Dedifferentiated amniotic fluid mesenchymal stem cell (primary cell): ENCODE results near the gene GPR17.

Experiments used
- DNase-seq: peaks from one replicate; pipeline ENCODE4 v3.0.0-alpha.2; 2016; ENCODE audit errors: extremely low spot score

GPR17 gene

DNA sequence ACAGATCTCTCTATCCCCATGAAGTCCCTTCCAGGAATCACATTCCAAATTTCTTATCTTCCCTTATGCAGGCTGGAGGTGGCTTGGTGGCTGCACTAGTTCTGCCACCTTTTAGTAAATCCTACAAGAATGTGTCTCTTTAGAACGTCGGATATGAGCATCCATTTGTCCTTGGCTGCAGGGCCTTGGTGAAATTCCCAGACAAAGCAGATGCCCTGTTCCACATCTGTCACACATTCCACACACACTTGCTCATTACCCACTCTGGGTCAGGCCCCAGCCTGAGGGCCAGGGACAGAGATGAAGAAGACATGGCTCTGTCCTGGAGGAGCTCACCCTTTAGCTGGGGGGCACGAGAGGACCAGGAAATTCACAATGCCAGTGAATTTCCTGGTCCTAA, 31.2 kb upstream of the GPR17 start:
- peak; percentile 41 for DNase-seq

DNA sequence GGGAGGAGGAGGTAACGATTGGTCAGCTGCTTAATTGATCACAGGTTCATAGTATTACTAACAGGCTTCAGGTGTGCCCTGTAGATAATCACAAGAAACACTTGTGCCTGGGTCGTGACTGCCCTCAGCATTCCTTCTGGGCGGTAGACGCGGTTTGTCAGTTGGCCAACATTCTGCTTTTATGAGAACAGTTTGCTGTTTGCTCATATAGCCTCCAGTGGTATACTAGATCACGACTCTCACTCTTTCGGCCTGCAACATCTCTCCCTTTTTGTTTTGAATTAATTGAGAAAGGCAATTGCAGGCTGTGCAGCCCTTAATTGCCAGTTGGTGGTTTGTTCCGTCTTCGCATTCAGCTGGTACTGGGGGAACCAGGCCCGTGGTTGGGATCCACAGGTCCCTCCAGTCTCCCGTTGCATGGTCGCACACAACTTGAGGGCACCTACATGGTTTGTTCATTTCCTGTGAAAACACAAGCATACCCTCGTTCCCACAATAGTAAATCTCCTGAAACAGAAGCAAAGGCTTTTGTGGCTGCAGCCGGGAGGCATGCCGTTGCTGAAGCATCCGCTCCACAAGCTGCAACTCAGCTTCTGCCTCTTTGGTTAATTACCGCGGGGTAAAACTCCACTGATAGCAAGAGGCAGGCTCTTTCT, 30.3 kb upstream of the GPR17 start:
- DNase-seq, result peak; percentile 73

DNA sequence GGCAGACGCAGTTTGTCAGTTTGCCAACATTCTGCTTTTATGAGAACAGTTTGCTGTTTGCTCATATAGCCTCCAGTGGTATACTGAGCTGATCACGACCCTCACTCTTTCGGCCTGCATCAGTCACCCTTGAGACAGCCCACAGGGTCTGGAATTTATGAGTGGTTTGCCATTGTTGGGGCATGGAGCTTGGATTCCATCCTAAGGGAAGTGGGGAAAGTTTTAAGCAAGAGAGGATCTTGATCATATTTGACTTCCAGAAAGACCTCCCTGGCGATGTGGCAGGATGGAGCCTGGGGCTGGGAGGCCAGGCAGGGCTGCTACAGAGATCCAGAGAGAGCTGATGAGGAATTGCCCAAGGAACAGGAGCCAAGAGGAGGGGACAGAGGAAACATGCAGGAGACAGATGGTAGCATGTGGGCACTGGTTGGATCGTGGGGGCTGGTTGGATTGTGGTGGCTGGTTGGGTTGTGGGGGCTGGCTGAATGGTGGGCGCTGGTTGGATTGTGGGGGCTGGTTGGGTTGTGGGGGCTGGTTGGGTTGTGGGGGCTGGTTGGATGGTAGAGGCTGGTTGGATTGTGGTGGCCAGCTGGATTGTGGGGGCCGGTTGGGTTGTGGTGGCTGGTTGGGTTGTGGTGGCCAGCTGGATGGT, 27.3 kb upstream of the GPR17 start:
- DNase-seq, result no peak

- no peak for DNase-seq
These were observed 26.8 kb upstream of the GPR17 start for GRCh38 chr2:127619203-127619590.

DNA sequence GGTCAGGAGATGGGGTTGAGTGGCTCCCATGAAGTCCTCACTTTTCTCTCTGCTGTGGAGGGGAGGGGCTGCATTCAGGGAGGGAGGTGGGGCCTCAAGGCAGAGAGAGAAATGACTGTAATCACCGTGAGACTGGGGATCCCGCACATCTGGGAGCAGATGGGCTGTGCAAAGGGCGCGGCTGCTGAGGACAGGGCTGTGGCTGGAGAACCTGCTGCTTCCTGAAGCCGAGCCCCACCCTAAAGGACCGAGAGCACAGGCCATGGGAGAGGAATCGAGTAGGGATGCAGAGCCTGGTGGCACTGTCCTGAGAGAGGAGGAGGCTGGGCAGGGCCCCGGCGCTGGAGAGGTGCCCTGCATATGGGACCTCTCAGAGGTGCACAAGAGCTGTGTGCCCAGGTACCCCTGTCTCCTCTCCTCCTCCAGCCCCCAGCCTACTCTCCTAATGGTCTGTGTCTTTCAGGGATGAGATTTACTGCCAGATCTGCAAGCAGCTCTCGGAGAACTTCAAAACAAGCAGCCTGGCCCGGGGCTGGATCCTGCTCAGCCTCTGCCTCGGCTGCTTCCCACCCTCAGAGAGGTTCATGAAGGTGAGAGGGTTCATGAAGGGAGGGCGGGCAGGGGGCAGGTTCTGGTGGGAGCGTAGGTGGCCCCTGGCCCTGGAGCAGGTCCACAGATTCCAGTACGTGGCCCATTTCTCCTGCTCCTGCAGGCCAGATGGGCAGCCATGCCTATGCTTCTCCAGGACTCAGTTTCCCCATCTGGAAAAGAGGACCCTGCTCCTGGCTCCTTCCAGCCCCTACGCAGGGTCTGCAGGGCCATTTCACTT, 25.9 kb upstream of the GPR17 start:
- no peak for DNase-seq

DNA sequence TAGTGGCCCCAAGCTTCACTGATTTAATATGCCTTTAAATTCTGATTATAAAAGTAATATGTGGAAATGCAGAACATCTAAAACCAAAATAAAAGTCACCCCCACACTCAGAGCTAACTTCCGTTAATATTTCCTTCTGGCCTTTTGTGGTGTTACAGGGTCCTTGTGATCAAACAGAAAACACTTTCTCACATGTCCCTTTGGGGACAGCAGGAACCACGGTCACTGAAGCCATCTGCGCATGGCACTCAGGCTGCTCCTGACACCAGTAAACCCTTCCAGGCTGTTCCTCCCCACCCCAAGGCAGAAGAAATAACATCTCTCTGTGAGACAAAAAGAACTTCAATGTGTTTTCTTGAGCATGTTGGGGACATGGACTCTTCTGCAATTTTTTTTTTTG, 25.1 kb upstream of the GPR17 start:
- DNase-seq, result no peak

GRCh38 chr2:127621981-127622431, 23.9 kb upstream of the GPR17 start:
- DNase-seq, result no peak

- no peak for DNase-seq
These were observed 23.2 kb upstream of the GPR17 start for GRCh38 chr2:127622561-127623387.

GRCh38 chr2:127623388-127624319, 22.3 kb upstream of the GPR17 start:
- no peak for DNase-seq

DNA sequence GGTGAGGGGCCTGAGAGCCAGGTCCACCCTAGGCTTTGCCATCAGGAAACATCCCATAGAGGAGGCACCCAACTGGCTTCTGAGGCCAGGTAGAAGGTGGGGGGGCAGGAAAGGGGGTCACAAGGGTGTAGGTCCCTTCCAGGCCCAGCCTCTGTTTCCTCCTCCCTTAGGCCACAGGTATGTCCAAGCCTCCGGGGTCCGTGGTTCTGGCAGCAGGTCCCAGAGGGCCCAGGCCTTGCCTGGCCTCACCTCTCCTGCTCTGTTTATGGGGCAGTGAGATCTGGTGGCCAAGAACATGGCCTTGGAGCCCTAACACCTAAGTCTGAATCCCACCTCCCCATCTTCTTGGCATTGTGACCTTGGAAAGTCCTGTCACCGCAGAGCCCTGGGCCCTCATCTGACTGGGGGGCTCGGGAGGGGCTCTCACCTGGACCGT, 21.6 kb upstream of the GPR17 start:
- DNase-seq, result no peak

DNA sequence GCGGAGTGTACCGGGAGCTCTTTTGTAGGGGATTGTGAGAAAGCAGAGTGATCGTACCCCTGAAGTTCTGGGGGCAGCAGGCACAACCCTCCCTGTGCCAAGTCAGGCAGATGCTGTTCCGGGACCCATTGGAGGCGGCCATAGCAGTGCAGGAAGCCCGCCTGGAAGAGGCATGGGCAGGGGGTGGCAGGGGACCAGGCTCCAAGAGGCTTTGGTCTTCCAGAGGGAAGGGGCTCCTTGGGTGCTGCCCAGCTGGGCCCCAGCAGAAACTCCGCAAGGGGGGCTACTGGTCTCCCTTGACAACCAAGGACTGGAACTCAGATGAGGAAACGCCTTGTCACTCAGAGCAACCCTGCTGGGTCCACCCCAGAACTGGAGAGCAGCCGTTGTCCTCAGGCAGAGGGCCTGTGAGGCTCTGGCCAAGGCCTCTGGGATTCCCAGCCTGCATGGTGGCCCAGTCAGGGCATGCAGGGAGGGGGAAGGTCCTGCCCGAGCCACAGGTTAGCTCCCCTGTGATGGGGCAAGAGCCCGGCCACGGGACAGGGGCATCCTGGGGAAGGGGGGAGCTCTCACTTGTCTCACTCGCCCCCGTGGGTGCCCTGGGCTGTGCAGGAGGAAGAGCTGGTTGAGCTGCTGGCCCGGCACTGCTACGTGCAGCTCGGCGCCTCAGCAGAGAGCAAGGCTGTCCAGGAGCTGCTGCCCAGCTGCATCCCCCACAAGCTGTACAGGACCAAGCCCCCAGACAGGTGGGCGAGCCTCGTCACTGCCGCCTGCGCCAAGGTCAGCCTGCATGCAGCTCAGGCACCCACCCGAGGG, 21.0 kb upstream of the GPR17 start:
- no peak for DNase-seq

DNA sequence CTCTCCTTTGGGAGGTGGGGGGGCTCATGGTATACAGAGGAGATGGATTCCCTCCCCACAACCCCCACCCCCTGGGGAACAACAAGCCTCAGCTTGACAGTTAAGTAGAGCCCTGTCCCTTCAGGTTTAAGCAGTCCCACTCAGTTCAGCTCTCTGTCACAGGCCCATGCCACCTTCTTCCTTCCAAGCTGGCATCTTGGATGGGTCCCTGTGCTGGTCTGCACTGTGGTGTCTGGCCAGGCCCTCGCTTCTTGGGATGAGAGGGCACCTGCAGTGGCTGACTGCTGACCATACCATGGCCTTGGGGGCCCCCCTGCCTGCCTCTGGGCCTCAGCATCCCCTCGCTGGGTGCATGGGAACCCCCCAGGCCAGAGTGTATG, 20.4 kb upstream of the GPR17 start:
- no peak for DNase-seq

GRCh38 chr2:127626175-127626574, 19.8 kb upstream of the GPR17 start:
- no peak for DNase-seq

- DNase-seq, result no peak
These were observed 18.8 kb upstream of the GPR17 start for GRCh38 chr2:127626917-127627739.

GRCh38 chr2:127627740-127628571, 18.0 kb upstream of the GPR17 start:
- DNase-seq, result no peak

GRCh38 chr2:127628767-127629614, 17.0 kb upstream of the GPR17 start:
- DNase-seq, result no peak

DNA sequence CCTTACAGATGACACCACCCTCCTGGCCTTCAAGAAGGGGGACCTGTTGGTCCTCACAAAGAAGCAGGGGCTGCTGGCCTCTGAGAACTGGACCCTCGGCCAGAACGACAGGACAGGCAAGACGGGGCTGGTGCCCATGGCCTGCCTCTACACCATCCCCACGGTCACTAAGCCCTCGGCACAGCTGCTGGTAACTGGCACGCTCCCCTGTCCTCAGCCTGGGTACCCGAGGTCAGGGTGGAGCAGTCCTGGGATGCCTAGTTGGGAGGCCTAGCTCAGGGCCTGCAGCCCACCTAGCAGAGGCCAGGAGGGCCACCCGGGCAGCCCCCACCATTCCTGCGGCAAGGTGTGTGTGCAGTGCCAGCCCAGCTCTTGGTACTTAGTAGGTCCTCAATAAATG, 16.3 kb upstream of the GPR17 start:
- no peak for DNase-seq
